GM21786 (cell line): ENCODE results near the gene LRRC66.

Experiments
- ATAC-seq: cut with Tn5 transposase; IDR thresholded peaks from one replicate; pipeline ENCODE4 v1.9.1; 2021; ENCODE audit not compliant: unreplicated experiment

LRRC66 gene

GRCh38 chr4:52019936-52020657 lies at the start of gene LRRC66:
LRRC66 (minus strand) TSS chr4:52020363; CDS start chr4:52017613, 2,750 bp downstream.
- no peak for ATAC-seq

- no peak for ATAC-seq
Measured at GRCh38 chr4:52069571-52069970, 49.4 kb upstream of the LRRC66 start.

GRCh38 chr4:52059372-52059771 lies 39.2 kb upstream of the LRRC66 start:
- no peak for ATAC-seq

GRCh38 chr4:52058275-52058674 lies 38.1 kb upstream of the LRRC66 start:
- ATAC-seq, result no peak

GRCh38 chr4:52057196-52057595 lies 37.0 kb upstream of the LRRC66 start:
- ATAC-seq, result no peak

- ATAC-seq, result no peak
Measured at GRCh38 chr4:52054254-52054653, 34.1 kb upstream of the LRRC66 start.

- peak; percentile 62 for ATAC-seq
Measured at GRCh38 chr4:52052475-52052780, 32.3 kb upstream of the LRRC66 start.

GRCh38 chr4:52051615-52052474 lies 31.7 kb upstream of the LRRC66 start:
- peak; percentile 62 for ATAC-seq

GRCh38 chr4:52051213-52051614 lies 31.1 kb upstream of the LRRC66 start, which contains the start of gene SPATA18:
SPATA18 (plus strand) TSS chr4:52051304; CDS start chr4:52051705, 401 bp downstream.
- peak; percentile 40 for ATAC-seq

- no peak for ATAC-seq
Measured at GRCh38 chr4:52049266-52049665, 29.1 kb upstream of the LRRC66 start.

GRCh38 chr4:52045028-52045427 lies 24.9 kb upstream of the LRRC66 start:
- no peak for ATAC-seq

GRCh38 chr4:52038103-52038912 lies 18.1 kb upstream of the LRRC66 start, which contains the start of gene SGCB:
SGCB (minus strand) TSS chr4:52038299; CDS start chr4:52038259, 40 bp downstream.
- peak; percentile 84 for ATAC-seq

- peak; percentile 53 for ATAC-seq
Measured at GRCh38 chr4:52037689-52038102, 17.5 kb upstream of the LRRC66 start.

- no peak for ATAC-seq
Measured at GRCh38 chr4:52036886-52037530, 16.8 kb upstream of the LRRC66 start.

- ATAC-seq, result no peak
Measured at GRCh38 chr4:52035190-52035589, 15.0 kb upstream of the LRRC66 start.

- no peak for ATAC-seq
Measured at GRCh38 chr4:52032005-52032404, 11.8 kb upstream of the LRRC66 start.

GRCh38 chr4:52028970-52029369 lies 8.8 kb upstream of the LRRC66 start:
- ATAC-seq, result no peak

GRCh38 chr4:52017814-52018213 lies 2.3 kb downstream of the LRRC66 start:
- no peak for ATAC-seq

- no peak for ATAC-seq
Measured at GRCh38 chr4:52016981-52017380, 3.2 kb downstream of the LRRC66 start.

- ATAC-seq, result no peak
Measured at GRCh38 chr4:52015366-52015765, 4.8 kb downstream of the LRRC66 start.

GRCh38 chr4:52014903-52015302 lies 5.3 kb downstream of the LRRC66 start:
- ATAC-seq, result no peak
